Measurements from ENCODE around the gene MAMLD1. TPM values are rescaled to one million over a fixed set of nuclear protein-coding genes. Genes with fewer than 3 reads are reported as not detected.
A peak's percentile ranks its signal among the peaks of the same experiment; 100 is the strongest.

The MAMLD1 gene
- total RNA-seq, 5 donors from 2014 or later (not counting 1 experiment from before 2014, with no cell fraction given), result 0.92 to 2.1 (median 1.6) TPM

DNA sequence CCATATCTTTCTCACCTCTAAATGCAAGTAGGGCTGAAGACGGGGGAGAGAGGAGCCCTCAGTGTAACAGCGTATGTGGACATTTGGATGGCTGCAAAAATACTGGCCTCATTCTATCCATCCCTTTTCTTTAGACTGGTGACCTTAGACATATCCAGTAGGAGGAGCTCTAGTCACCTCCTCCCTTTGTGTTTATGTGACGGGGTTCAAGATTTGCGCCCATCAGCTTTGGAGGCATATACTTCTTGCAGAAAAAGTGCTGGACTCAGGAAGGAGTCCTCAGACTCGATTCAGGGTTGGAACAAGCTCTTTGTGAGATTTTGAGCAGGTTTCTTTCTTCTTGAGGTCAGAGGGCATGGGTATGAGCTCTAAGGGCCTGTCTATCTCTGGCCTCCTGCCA, 86.2 kb downstream of the MAMLD1 start:
- H3K4me1 Mint-ChIP-seq, result peaks cover 8 to 22% (median 10%) of the 10 kb centered on the region in 3 donors
- H3K4me3 ChIP-seq (ENCODE audit: control insufficient read depth in 1 of 2, extremely low read depth in 1 of 2, low read length in 1 of 2), result no peak overlapping the region
- POLR2A ChIA-PET, result no interaction called here
- no peak overlapping the region for H3K27ac ChIP-seq (ENCODE audit: low read length)
- CTCF ChIA-PET, result interaction anchor here (1.1 to 1.2 kb wide), 2 partner anchors 44 to 139 kb away, joined by 3 read pairs; no protein-coding TSS in a partner anchor
- H3K27ac Mint-ChIP-seq, result no peak overlapping the region
- no peaks in the 10 kb centered on the region for H3K27me3 ChIP-seq (replicated peaks in 1 of 2; ENCODE audit: control insufficient read depth in 2 of 2, extremely low read depth in 1 of 2, insufficient read depth in 2 of 2, low read length in 1 of 2)
- peaks cover 0 to 13% of the 10 kb centered on the region in 2 donors for H3K27me3 Mint-ChIP-seq
- H3K36me3 Mint-ChIP-seq, result no peaks in the 10 kb centered on the region
- WGBS (ENCODE audit: insufficient coverage), result no CpG with 5 or more reads among the region's 5 CpGs
- peaks cover 3 to 12% of the 10 kb centered on the region in 2 experiments for H3K4me1 ChIP-seq (ENCODE audit: control insufficient read depth in 1 of 2, extremely low read depth in 1 of 2, insufficient read depth in 2 of 2, low read length in 2 of 2)
- no peaks in the 10 kb centered on the region for H3K36me3 ChIP-seq (ENCODE audit: control insufficient read depth in 2 of 2, extremely low read depth in 1 of 2, insufficient read depth in 1 of 2, low read length in 1 of 2)
- no peaks in the 10 kb centered on the region for H3K9me3 Mint-ChIP-seq
- H3K9me3 ChIP-seq, result no peaks in the 10 kb centered on the region
- ATAC-seq (replicated peaks in 1 of 4), result no peak
- no peak overlapping the region for H3K4me3 Mint-ChIP-seq
- peak in 1 of 35 experiments; percentile 1 for DNase-seq

DNA sequence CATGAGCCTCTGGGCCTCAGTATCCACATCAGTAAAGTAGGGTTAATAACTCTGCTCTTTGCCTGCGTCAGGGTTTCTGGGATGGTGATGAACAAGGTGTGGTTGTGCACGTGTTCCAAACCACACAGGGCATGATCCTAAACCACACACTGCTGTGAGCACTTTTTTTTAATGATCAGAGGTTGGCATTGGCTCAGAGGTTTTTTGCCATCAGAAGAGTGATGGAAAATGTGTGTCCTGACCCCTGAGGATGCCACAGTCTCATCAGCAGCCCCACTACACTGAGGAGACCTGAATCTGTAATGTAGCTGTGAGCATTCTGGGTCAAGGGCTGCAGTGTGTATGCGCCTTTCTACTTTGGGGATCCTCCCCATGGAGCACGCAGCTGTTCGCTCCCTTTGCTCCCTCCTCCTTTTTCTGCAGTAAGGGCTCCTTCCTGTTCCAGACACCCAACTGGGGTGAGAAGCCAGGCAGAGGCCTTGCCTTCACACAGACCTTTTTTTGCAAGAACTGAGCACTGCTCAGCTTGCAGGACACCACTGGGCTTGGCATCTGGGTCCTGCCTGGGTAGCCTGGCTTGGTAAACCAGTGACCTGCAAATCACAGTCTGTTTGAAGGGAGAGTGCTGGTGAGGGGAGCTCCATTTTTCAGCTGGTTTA, 87.5 kb downstream of the MAMLD1 start:
- Mint-ChIP-seq H3K36me3 (no peaks in the 10 kb centered on the region), H3K4me3 (no peak overlapping the region), H3K27me3 (peaks cover 0 to 21% of the 10 kb centered on the region in 2 donors), H3K4me1 (peaks cover 8 to 22% (median 10%) of the 10 kb centered on the region in 3 donors), H3K27ac (no peak overlapping the region), H3K9me3 (no peaks in the 10 kb centered on the region)
- no peaks in the 10 kb centered on the region for H3K36me3 ChIP-seq (ENCODE audit: control insufficient read depth in 2 of 2, extremely low read depth in 1 of 2, insufficient read depth in 1 of 2, low read length in 1 of 2)
- WGBS (ENCODE audit: insufficient coverage), result 62% methylated on average over 2 of the region's 5 CpGs
- no peak overlapping the region for H3K4me3 ChIP-seq (ENCODE audit: control insufficient read depth in 1 of 2, extremely low read depth in 1 of 2, low read length in 1 of 2)
- peaks cover 3 to 12% of the 10 kb centered on the region in 2 experiments for H3K4me1 ChIP-seq (ENCODE audit: control insufficient read depth in 1 of 2, extremely low read depth in 1 of 2, insufficient read depth in 2 of 2, low read length in 2 of 2)
- no peak overlapping the region for H3K27ac ChIP-seq (ENCODE audit: low read length)
- ATAC-seq (replicated peaks in 1 of 4), result peak in 1 of 4 experiments; percentile 44
- DNase-seq, result no peak
- CTCF ChIA-PET, result interaction anchor here (0.5 to 1.2 kb wide), 3 partner anchors 137 to 445 kb away, joined by 3 to 4 read pairs (median 3); no protein-coding TSS in a partner anchor
- POLR2A ChIA-PET, result no interaction called here
- no peaks in the 10 kb centered on the region for H3K9me3 ChIP-seq
- no peaks in the 10 kb centered on the region for H3K27me3 ChIP-seq (replicated peaks in 1 of 2; ENCODE audit: control insufficient read depth in 2 of 2, extremely low read depth in 1 of 2, insufficient read depth in 2 of 2, low read length in 1 of 2)

DNA sequence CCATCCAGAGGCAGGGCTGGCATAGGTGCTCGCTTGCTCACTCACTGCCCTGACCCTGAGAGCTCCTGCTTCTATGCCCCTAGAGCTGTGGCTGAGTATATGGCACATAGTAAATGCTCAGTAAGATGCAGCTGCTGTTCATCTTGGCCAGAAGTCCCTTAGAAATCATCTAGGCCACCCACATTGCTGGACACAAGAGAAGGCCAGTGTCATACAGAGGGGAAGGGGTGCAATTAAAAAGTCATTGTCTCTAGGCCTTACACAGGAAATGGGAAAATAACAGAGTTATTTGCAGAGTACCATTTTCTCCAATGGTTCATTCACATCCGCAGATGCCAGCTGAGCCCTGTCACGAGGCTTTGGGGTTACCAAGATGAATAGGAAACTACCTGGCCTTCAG, 88.8 kb downstream of the MAMLD1 start:
- H3K27me3 Mint-ChIP-seq, result peaks cover 0 to 21% of the 10 kb centered on the region in 2 donors
- CTCF ChIA-PET, result no interaction called here
- H3K36me3 ChIP-seq (ENCODE audit: control insufficient read depth in 2 of 2, extremely low read depth in 1 of 2, insufficient read depth in 1 of 2, low read length in 1 of 2), result no peaks in the 10 kb centered on the region
- DNase-seq (no peak), ATAC-seq (replicated peaks in 1 of 4) (no peak)
- no CpG with 5 or more reads among the region's 3 CpGs for WGBS (ENCODE audit: insufficient coverage)
- H3K27ac Mint-ChIP-seq, result no peak overlapping the region
- H3K4me3 Mint-ChIP-seq, result no peak overlapping the region
- H3K4me1 Mint-ChIP-seq, result peaks cover 8 to 22% (median 10%) of the 10 kb centered on the region in 3 donors
- no peaks in the 10 kb centered on the region for H3K27me3 ChIP-seq (replicated peaks in 1 of 2; ENCODE audit: control insufficient read depth in 2 of 2, extremely low read depth in 1 of 2, insufficient read depth in 2 of 2, low read length in 1 of 2)
- H3K27ac ChIP-seq (ENCODE audit: low read length), result no peak overlapping the region
- POLR2A ChIA-PET, result no interaction called here
- H3K9me3 Mint-ChIP-seq, result no peaks in the 10 kb centered on the region
- H3K36me3 Mint-ChIP-seq, result no peaks in the 10 kb centered on the region
- no peak overlapping the region for H3K4me3 ChIP-seq (ENCODE audit: control insufficient read depth in 1 of 2, extremely low read depth in 1 of 2, low read length in 1 of 2)
- peaks cover 3 to 12% of the 10 kb centered on the region in 2 experiments for H3K4me1 ChIP-seq (ENCODE audit: control insufficient read depth in 1 of 2, extremely low read depth in 1 of 2, insufficient read depth in 2 of 2, low read length in 2 of 2)
- H3K9me3 ChIP-seq, result no peaks in the 10 kb centered on the region

- no peak overlapping the region for H3K4me3 ChIP-seq (ENCODE audit: control insufficient read depth in 1 of 2, extremely low read depth in 1 of 2, low read length in 1 of 2)
- H3K4me1 Mint-ChIP-seq, result peaks cover 14 to 28% (median 15%) of the 10 kb centered on the region in 3 donors
- no peaks in the 10 kb centered on the region for H3K36me3 ChIP-seq (ENCODE audit: control insufficient read depth in 2 of 2, extremely low read depth in 1 of 2, insufficient read depth in 1 of 2, low read length in 1 of 2)
- no peak overlapping the region for H3K4me3 Mint-ChIP-seq
- CTCF ChIA-PET, result no interaction called here
- POLR2A ChIA-PET, result no interaction called here
- no peak overlapping the region for H3K27ac Mint-ChIP-seq
- H3K4me1 ChIP-seq (ENCODE audit: control insufficient read depth in 1 of 2, extremely low read depth in 1 of 2, insufficient read depth in 2 of 2, low read length in 2 of 2), result peaks cover 3 to 15% of the 10 kb centered on the region in 2 experiments
- no peak overlapping the region for H3K27ac ChIP-seq (ENCODE audit: low read length)
- no peaks in the 10 kb centered on the region for H3K9me3 Mint-ChIP-seq
- ATAC-seq (replicated peaks in 1 of 4) (no peak), DNase-seq (no peak)
- no peaks in the 10 kb centered on the region for H3K27me3 ChIP-seq (replicated peaks in 1 of 2; ENCODE audit: control insufficient read depth in 2 of 2, extremely low read depth in 1 of 2, insufficient read depth in 2 of 2, low read length in 1 of 2)
- H3K36me3 Mint-ChIP-seq, result no peaks in the 10 kb centered on the region
- no peaks in the 10 kb centered on the region for H3K9me3 ChIP-seq
- H3K27me3 Mint-ChIP-seq, result peaks cover 0 to 19% of the 10 kb centered on the region in 2 donors
Measured at GRCh38 chrX:150454083-150454482, 91.0 kb downstream of the MAMLD1 start.

GRCh38 chrX:150454508-150455214, 91.5 kb downstream of the MAMLD1 start:
- ChIA-PET CTCF (no interaction called here), POLR2A (no interaction called here)
- Mint-ChIP-seq H3K36me3 (no peaks in the 10 kb centered on the region), H3K9me3 (no peaks in the 10 kb centered on the region), H3K4me1 (peaks cover 19 to 33% (median 20%) of the 10 kb centered on the region in 3 donors), H3K4me3 (no peak overlapping the region), H3K27ac (no peak overlapping the region), H3K27me3 (peaks cover 0 to 19% of the 10 kb centered on the region in 2 donors)
- H3K4me1 ChIP-seq (ENCODE audit: control insufficient read depth in 1 of 2, extremely low read depth in 1 of 2, insufficient read depth in 2 of 2, low read length in 2 of 2), result peaks cover 3 to 17% of the 10 kb centered on the region in 2 experiments
- H3K36me3 ChIP-seq (ENCODE audit: control insufficient read depth in 2 of 2, extremely low read depth in 1 of 2, insufficient read depth in 1 of 2, low read length in 1 of 2), result no peaks in the 10 kb centered on the region
- no peak overlapping the region for H3K4me3 ChIP-seq (ENCODE audit: control insufficient read depth in 1 of 2, extremely low read depth in 1 of 2, low read length in 1 of 2)
- 88% methylated on average over 1 of the region's 5 CpGs for WGBS (ENCODE audit: insufficient coverage)
- H3K27me3 ChIP-seq (replicated peaks in 1 of 2; ENCODE audit: control insufficient read depth in 2 of 2, extremely low read depth in 1 of 2, insufficient read depth in 2 of 2, low read length in 1 of 2), result no peaks in the 10 kb centered on the region
- no peaks in the 10 kb centered on the region for H3K9me3 ChIP-seq
- H3K27ac ChIP-seq (ENCODE audit: low read length), result no peak overlapping the region
- ATAC-seq (replicated peaks in 1 of 4) (no peak), DNase-seq (no peak)

DNA sequence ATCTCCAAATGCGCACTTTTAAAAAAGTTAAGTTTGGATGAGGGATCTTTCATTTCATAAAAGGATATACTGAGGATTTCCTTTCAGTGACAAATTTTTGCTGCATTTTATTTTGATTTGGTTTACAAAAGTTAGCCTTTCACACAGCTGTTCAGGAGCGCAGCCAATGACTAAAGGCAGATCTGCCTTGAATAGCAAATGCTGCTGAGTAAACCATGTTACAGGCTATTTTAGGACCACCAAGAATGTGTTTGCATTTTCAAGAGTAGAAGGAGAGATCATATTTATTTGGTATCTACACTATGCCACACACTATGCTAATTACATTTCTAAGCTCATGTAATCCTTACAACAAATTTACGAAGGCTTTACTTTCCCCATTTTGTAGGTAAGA, 92.1 kb downstream of the MAMLD1 start:
- no peak overlapping the region for H3K4me3 Mint-ChIP-seq

More for the DNA sequence above, 92.1 kb downstream of the MAMLD1 start:
- DNase-seq (no peak), ATAC-seq (replicated peaks in 1 of 4) (no peak)
- Histone ChIP-seq H3K9me3 (no peaks in the 10 kb centered on the region), H3K4me3 (ENCODE audit: control insufficient read depth in 1 of 2, extremely low read depth in 1 of 2, low read length in 1 of 2) (no peak overlapping the region), H3K27me3 (replicated peaks in 1 of 2; ENCODE audit: control insufficient read depth in 2 of 2, extremely low read depth in 1 of 2, insufficient read depth in 2 of 2, low read length in 1 of 2) (no peaks in the 10 kb centered on the region), H3K36me3 (ENCODE audit: control insufficient read depth in 2 of 2, extremely low read depth in 1 of 2, insufficient read depth in 1 of 2, low read length in 1 of 2) (no peaks in the 10 kb centered on the region), H3K27ac (ENCODE audit: low read length) (no peak overlapping the region), H3K4me1 (ENCODE audit: control insufficient read depth in 1 of 2, extremely low read depth in 1 of 2, insufficient read depth in 2 of 2, low read length in 2 of 2) (peaks cover 3 to 19% of the 10 kb centered on the region in 2 experiments)
- CTCF ChIA-PET, result no interaction called here
- no peaks in the 10 kb centered on the region for H3K36me3 Mint-ChIP-seq
- peaks cover 0 to 19% of the 10 kb centered on the region in 2 donors for H3K27me3 Mint-ChIP-seq
- no peaks in the 10 kb centered on the region for H3K9me3 Mint-ChIP-seq
- POLR2A ChIA-PET, result no interaction called here
- no peak overlapping the region for H3K27ac Mint-ChIP-seq
- no CpG with 5 or more reads among the region's 3 CpGs for WGBS (ENCODE audit: insufficient coverage)
- H3K4me1 Mint-ChIP-seq, result peaks cover 18 to 27% (median 20%) of the 10 kb centered on the region in 3 donors

Measured in T-cell (primary cell).